ENCODE data around the gene LLGL2.

GRCh38 chr17:75575728-75576127, 50.2 kb downstream of the LLGL2 start:
- TF ChIP-seq CTCF (conservative IDR thresholded peaks at IDR 0.05; ENCODE audit: low read depth, low read length) (no peak), EZH2 (IDR thresholded peaks at IDR 0.05; ENCODE audit: borderline replicate concordance, low read depth, low read length, poor library complexity, severe bottlenecking) (no peak)

Measured in A673 (cell line).